ENCODE measurements around the gene CD300LB. TPM values are rescaled to one million over a fixed set of nuclear protein-coding genes. Genes with fewer than 3 reads are reported as not detected.

The CD300LB gene
- total RNA-seq, 1 donor from 2014 or later, result not detected

GRCh38 chr17:74516561-74517328, 14.5 kb downstream of the CD300LB start:
- H3K4me1 ChIP-seq, result peaks cover 5% of the 10 kb centered on the region
- peaks cover 5% of the 10 kb centered on the region for H3K9me3 ChIP-seq (replicated peaks)
- intact Hi-C loops (cut with micrococcal nuclease), result no loop called here
- H3K27me3 ChIP-seq (ENCODE audit: low read depth), result peaks cover 35% of the 10 kb centered on the region
- no peak for DNase-seq
- H3K27ac ChIP-seq (replicated peaks), result no peak overlapping the region
- H3K36me3 ChIP-seq, result no peaks in the 10 kb centered on the region
- H3K4me3 ChIP-seq, result no peak overlapping the region
- TF ChIP-seq CTCF (IDR thresholded peaks at IDR 0.05; ENCODE audit: borderline replicate concordance), result no peak

GRCh38 chr17:74515941-74516340, 15.3 kb downstream of the CD300LB start:
- Histone ChIP-seq H3K27me3 (ENCODE audit: low read depth) (peaks cover 34% of the 10 kb centered on the region), H3K4me1 (peaks cover 8% of the 10 kb centered on the region), H3K9me3 (replicated peaks) (peaks cover 5% of the 10 kb centered on the region), H3K27ac (replicated peaks) (no peak overlapping the region), H3K4me3 (no peak overlapping the region), H3K36me3 (no peaks in the 10 kb centered on the region)
- DNase-seq, result no peak
- TF ChIP-seq CTCF (IDR thresholded peaks at IDR 0.05; ENCODE audit: borderline replicate concordance), result no peak
- intact Hi-C loops (cut with micrococcal nuclease), result no loop called here

- Histone ChIP-seq H3K36me3 (no peaks in the 10 kb centered on the region), H3K4me3 (no peak overlapping the region), H3K4me1 (peaks cover 8% of the 10 kb centered on the region), H3K9me3 (replicated peaks) (peaks cover 5% of the 10 kb centered on the region), H3K27ac (replicated peaks) (no peak overlapping the region), H3K27me3 (ENCODE audit: low read depth) (peaks cover 28% of the 10 kb centered on the region)
- intact Hi-C loops (cut with micrococcal nuclease), result no loop called here
- no peak for DNase-seq
- no peak for TF ChIP-seq CTCF (IDR thresholded peaks at IDR 0.05; ENCODE audit: borderline replicate concordance)
These were observed 16.5 kb downstream of the CD300LB start for GRCh38 chr17:74514632-74515334.

- no peak overlapping the region for H3K27ac ChIP-seq (replicated peaks)
- H3K36me3 ChIP-seq, result no peaks in the 10 kb centered on the region
- no peak overlapping the region for H3K4me3 ChIP-seq
- DNase-seq, result no peak
- intact Hi-C loops (cut with micrococcal nuclease), result no loop called here
- peaks cover 5% of the 10 kb centered on the region for H3K9me3 ChIP-seq (replicated peaks)
- TF ChIP-seq CTCF (IDR thresholded peaks at IDR 0.05; ENCODE audit: borderline replicate concordance), result no peak
- H3K4me1 ChIP-seq, result peaks cover 8% of the 10 kb centered on the region
- H3K27me3 ChIP-seq (ENCODE audit: low read depth), result peaks cover 28% of the 10 kb centered on the region
These were observed 17.2 kb downstream of the CD300LB start for GRCh38 chr17:74513987-74514631.

GRCh38 chr17:74512624-74513091, 18.6 kb downstream of the CD300LB start:
- H3K4me1 ChIP-seq, result peaks cover 8% of the 10 kb centered on the region
- H3K4me3 ChIP-seq, result no peak overlapping the region
- no peak for TF ChIP-seq CTCF (IDR thresholded peaks at IDR 0.05; ENCODE audit: borderline replicate concordance)
- no peaks in the 10 kb centered on the region for H3K9me3 ChIP-seq (replicated peaks)
- intact Hi-C loops (cut with micrococcal nuclease), result no loop called here
- peaks cover 28% of the 10 kb centered on the region for H3K27me3 ChIP-seq (ENCODE audit: low read depth)
- no peak overlapping the region for H3K27ac ChIP-seq (replicated peaks)
- no peaks in the 10 kb centered on the region for H3K36me3 ChIP-seq
- no peak for DNase-seq

Measured in left ventricle myocardium inferior (tissue), 1 donor.